B cell (primary cell): ENCODE measurements around the gene GGTA1.
"Not testable (repeated sequence)": the region's sequence is repeated elsewhere in the genome, so short reads cannot be mapped to it uniquely, and the experiment has no call there.

Experiments used
- CTCF ChIP-seq: fragments of 200-600 bp; IDR thresholded peaks from one replicate; pipeline ENCODE4 v1.8.0; 2022; ENCODE audit warnings: antibody characterized with exemption, mild to moderate bottlenecking
- EZH2 ChIP-seq: IDR thresholded peaks from 2 replicates; pipeline ENCODE4 v1.6.1; 2012; ENCODE audit warnings: borderline replicate concordance, low read depth, mild to moderate bottlenecking, moderate library complexity, low read length; ENCODE audit not compliant: insufficient read depth, poor library complexity, severe bottlenecking

GRCh38 chr9:121513166-121513565 is 13.5 kb upstream of the GGTA1 start:
- not testable (repeated sequence) for TF ChIP-seq CTCF, EZH2
